OCI-LY1 (cell line): ENCODE results near the gene PTPN18.

Source experiments
- H2AFZ ChIP-seq: fragments of 200-600 bp; sonication (generic), shearing (Covaris generic); 2 replicates; pipeline ENCODE4 v1.6.0; 2014; ENCODE audit warnings: antibody characterized with exemption, mild to moderate bottlenecking, low read length
- H3F3A ChIP-seq: fragments of 200-600 bp; sonication (generic), shearing (Covaris generic); 2 replicates; pipeline ENCODE4 v1.6.0; 2014; ENCODE audit warnings: mild to moderate bottlenecking, antibody characterized with exemption, low read length, moderate library complexity; ENCODE audit not compliant: insufficient read depth
- H3K27ac ChIP-seq: fragments of 200-600 bp; sonication (generic); 2 replicates; pipeline ENCODE4 v1.5.1; 2014; ENCODE audit warnings: low read length, mixed run types, mild to moderate bottlenecking, low read depth; ENCODE audit not compliant: poor library complexity, severe bottlenecking
- H3K27me3 ChIP-seq: fragments of 200-600 bp; sonication (generic); 2 replicates; pipeline ENCODE4 v1.6.0; 2014; ENCODE audit warnings: antibody characterized with exemption, mild to moderate bottlenecking, low read length, moderate library complexity; ENCODE audit not compliant: insufficient read depth
- H3K36me3 ChIP-seq: fragments of 200-600 bp; sonication (generic); 2 replicates; pipeline ENCODE4 v1.6.1; 2014; ENCODE audit warnings: mild to moderate bottlenecking, antibody characterized with exemption, low read length, moderate library complexity, mixed read lengths; ENCODE audit not compliant: insufficient read depth
- H3K4me1 ChIP-seq: fragments of 200-600 bp; sonication (generic); 2 replicates; pipeline ENCODE4 v1.5.1; 2014; ENCODE audit warnings: mild to moderate bottlenecking, low read length, moderate library complexity; ENCODE audit not compliant: insufficient read depth, severe bottlenecking
- H3K4me2 ChIP-seq: fragments of 200-600 bp; sonication (generic), shearing (Covaris generic); 2 replicates; pipeline ENCODE4 v1.6.1; 2014; ENCODE audit warnings: low read length
- H3K4me3 ChIP-seq: fragments of 200-600 bp; sonication (generic); 2 replicates; pipeline ENCODE4 v1.5.1; 2014; ENCODE audit warnings: low read length, low read depth, mild to moderate bottlenecking, mixed read lengths; ENCODE audit not compliant: poor library complexity, severe bottlenecking
- H3K79me2 ChIP-seq: fragments of 200-600 bp; shearing (Covaris generic); 2 replicates; pipeline ENCODE4 v1.6.1; 2016; ENCODE audit warnings: mixed run types, low read length, mixed read lengths; ENCODE audit not compliant: insufficient read depth
- H3K9ac ChIP-seq: fragments of 200-600 bp; sonication (generic), shearing (Covaris generic); 2 replicates; pipeline ENCODE4 v1.6.1; 2014; ENCODE audit warnings: mild to moderate bottlenecking, low read length, mixed read lengths
- H3K9me2 ChIP-seq: fragments of 200-600 bp; sonication (generic), shearing (Covaris generic); 2 replicates; pipeline ENCODE4 v1.6.1; 2014; ENCODE audit warnings: low read depth, mild to moderate bottlenecking, low read length, mixed read lengths
- H3K9me3 ChIP-seq: fragments of 200-600 bp; shearing (Covaris generic); 2 replicates; pipeline ENCODE4 v1.6.1; 2014; ENCODE audit warnings: low read length, mixed read lengths
- H4K20me1 ChIP-seq: fragments of 200-600 bp; sonication (generic), shearing (Covaris generic); 2 replicates; pipeline ENCODE4 v1.6.0; 2016; ENCODE audit warnings: mild to moderate bottlenecking, low read length; ENCODE audit not compliant: insufficient read depth
- CTCF ChIP-seq: fragments of 200-600 bp; sonication (generic), shearing (Covaris generic); IDR thresholded peaks from 2 replicates; pipeline ENCODE4 v1.5.1; 2017; ENCODE audit warnings: mild to moderate bottlenecking, antibody characterized with exemption, low read length, moderate library complexity, mixed read lengths
- EZH2 ChIP-seq: fragments of 200-600 bp; sonication (generic), shearing (Covaris generic); IDR thresholded peaks from 2 replicates; pipeline ENCODE4 v1.8.0; 2017; ENCODE audit warnings: borderline replicate concordance, mixed run types, mild to moderate bottlenecking, antibody characterized with exemption, low read length, moderate library complexity, mixed read lengths

PTPN18 gene

GRCh38 chr2:130335226-130335625, 20.6 kb upstream of the PTPN18 start:
- TF ChIP-seq EZH2 (no peak), CTCF (no peak)
- Histone ChIP-seq H3K4me1 (peaks cover 37% of the 10 kb centered on the region), H4K20me1 (no peaks in the 10 kb centered on the region), H3K27ac (no peak overlapping the region), H3K9me3 (0 out of 2 replicates have a peak, but pooled peaks cover 4% of the 10 kb centered on the region), H3K79me2 (no peaks in the 10 kb centered on the region), H3K4me2 (no peak overlapping the region), H3K36me3 (peaks cover 26% of the 10 kb centered on the region), H2AFZ (no peak overlapping the region), H3K9ac (no peak overlapping the region), H3K4me3 (no peak overlapping the region), H3K27me3 (no peaks in the 10 kb centered on the region), H3K9me2 (no peaks in the 10 kb centered on the region), H3F3A (no peaks in the 10 kb centered on the region)

- Histone ChIP-seq H3K4me1 (peaks cover 48% of the 10 kb centered on the region), H3K9me3 (0 out of 2 replicates have a peak, but pooled peaks cover 4% of the 10 kb centered on the region), H3K4me2 (peak overlapping the region; percentile 44), H3K79me2 (no peaks in the 10 kb centered on the region), H3K9ac (peak overlapping the region; percentile 8; the same call in 1 of the 2 replicates), H3K27ac (no peak overlapping the region), H3F3A (no peaks in the 10 kb centered on the region; the same call in 1 of the 2 replicates), H3K4me3 (peak overlapping the region; percentile 26), H3K36me3 (peaks cover 33% of the 10 kb centered on the region), H3K27me3 (no peaks in the 10 kb centered on the region), H3K9me2 (no peaks in the 10 kb centered on the region), H2AFZ (no peak overlapping the region), H4K20me1 (no peaks in the 10 kb centered on the region)
- TF ChIP-seq EZH2 (no peak), CTCF (no peak)
Observed at GRCh38 chr2:130336150-130336876, 19.5 kb upstream of the PTPN18 start.

GRCh38 chr2:130336877-130337734, 18.8 kb upstream of the PTPN18 start:
- Histone ChIP-seq H3K27me3 (no peaks in the 10 kb centered on the region), H3K4me1 (peaks cover 50% of the 10 kb centered on the region), H3K4me2 (peak overlapping the region; percentile 44), H3K4me3 (peak overlapping the region; percentile 26), H4K20me1 (no peaks in the 10 kb centered on the region), H2AFZ (no peak overlapping the region), H3K9me3 (0 out of 2 replicates have a peak, but pooled peaks cover 4% of the 10 kb centered on the region), H3K9me2 (no peaks in the 10 kb centered on the region), H3K27ac (peak overlapping the region; percentile 40), H3F3A (no peaks in the 10 kb centered on the region; the same call in 1 of the 2 replicates), H3K79me2 (no peaks in the 10 kb centered on the region), H3K36me3 (peaks cover 33% of the 10 kb centered on the region), H3K9ac (peak overlapping the region; percentile 8; the same call in 1 of the 2 replicates)
- TF ChIP-seq CTCF (no peak), EZH2 (no peak)
